Spleen (tissue), 11 donors: ENCODE data around the gene GALT. TPM values are rescaled to one million over a fixed set of nuclear protein-coding genes. Genes with fewer than 3 reads are reported as not detected.

Experiments
- DNase-seq: peaks from one replicate; pipeline ENCODE4 v3.0.0-alpha.2; 2020
- H3K27ac ChIP-seq, 8 donors: fragments of 200-600 bp; sonication (generic) in 7 of 8; 1 replicate in 4 of 8; 2 replicates in 4 of 8; pipeline versions ENCODE4 v1.5.0 to v1.8.0; 2016 to 2021; ENCODE audit warnings: inconsistent platforms in 4 of 8, mild to moderate bottlenecking in 4 of 8, moderate library complexity in 1 of 8
- H3K27me3 ChIP-seq, 7 donors: fragments of 200-600 bp; sonication (generic) in 6 of 7; replicated peaks in 1 of 7; 1 replicate in 4 of 7; 2 replicates in 3 of 7; pipeline versions ENCODE4 v1.5.0 to v1.8.0; 2016 to 2021; ENCODE audit warnings: inconsistent platforms in 3 of 7, mild to moderate bottlenecking in 1 of 7
- H3K36me3 ChIP-seq, 6 donors: fragments of 200-600 bp; sonication (generic) in 5 of 6; 1 replicate in 4 of 6; 2 replicates in 2 of 6; pipeline versions ENCODE4 v1.5.0 to v1.8.0; 2016 to 2021; ENCODE audit warnings: inconsistent platforms in 2 of 6
- H3K4me1 ChIP-seq, 6 donors: fragments of 200-600 bp; sonication (generic) in 5 of 6; 1 replicate in 3 of 6; 2 replicates in 3 of 6; pipeline versions ENCODE4 v1.5.0 to v1.8.0; 2016 to 2021; ENCODE audit warnings: inconsistent platforms in 3 of 6
- H3K4me3 ChIP-seq, 8 donors: fragments of 200-600 bp; sonication (generic) in 7 of 8; 1 replicate in 4 of 8; 2 replicates in 4 of 8; pipeline versions ENCODE4 v1.5.0 to v1.8.0; 2016 to 2021; ENCODE audit warnings: inconsistent platforms in 4 of 8, mild to moderate bottlenecking in 4 of 8, moderate library complexity in 2 of 8
- H3K9me3 ChIP-seq, 8 donors: fragments of 200-600 bp; sonication (generic) in 7 of 8; 1 replicate in 4 of 8; 2 replicates in 4 of 8; pipeline versions ENCODE4 v1.5.0 to v1.8.0; 2016 to 2021; ENCODE audit warnings: inconsistent platforms in 4 of 8
- CTCF ChIP-seq, 11 experiments: fragments of 200-600 bp in 7 of 11; fragments of 450-650 bp in 4 of 11; sonication (generic) in 4 of 11; IDR thresholded peaks in 8 of 11; conservative IDR thresholded peaks in 3 of 11; 1 replicate in 7 of 11; 2 replicates in 4 of 11; pipeline versions ENCODE4 v1.4.0 to v1.8.0; 2016 to 2021; ENCODE audit warnings: antibody characterized with exemption in 11 of 11, inconsistent platforms in 4 of 11, mild to moderate bottlenecking in 1 of 11
- POLR2A ChIP-seq, 3 donors: fragments of 450-650 bp; IDR thresholded peaks; one replicate each; pipeline ENCODE4 v1.5.1; 2017; ENCODE audit warnings: antibody characterized with exemption in 3 of 3, mild to moderate bottlenecking in 1 of 3
- POLR2AphosphoS5 ChIP-seq, 3 donors: sonication (generic); formaldehyde crosslinking; IDR thresholded peaks; one replicate each; pipeline ENCODE4 v1.5.1; 2017; ENCODE audit warnings: antibody characterized with exemption in 3 of 3
- WGBS, 5 donors: extraction: QIAGEN DNeasy Blood & Tissue Kit in 3 of 5; methylation state at CpG; one replicate each; pipeline versions ENCODE4 v1.1.5 to v1.1.7; 2013 to 2018; 5-methylcytosine and 5-hydroxymethylcytosine counted together
- intact Hi-C: fragments of 100-400 bp; cut with DNase I; formaldehyde crosslinking; loops from one replicate; pipeline ENCODE4 v1.15.0; 2023; ENCODE audit warnings: low total_unique reads
- polyA plus RNA-seq, 3 donors: library from polyadenylated mRNA; stranded (reverse); fragments of 200-250 nt; gene quantifications; one replicate each; pipeline ENCODE4 v1.2.1, GENCODE V29; 2013
- total RNA-seq, 7 donors: library from RNA; depleted of rRNA in 3 of 7; stranded (reverse); fragments of >200 nt in 3 of 7; fragmentation: NEBNext Ultra II Directional in 4 of 7; extraction: Animal tissue kit (Norgen Biotek cat#: 25700) in 4 of 7; gene quantifications; one replicate each; pipeline versions ENCODE4 v1.1.0 to v1.2.1, GENCODE V29; 2016 to 2021
- donor health status: healthy with polysubstance abuse.
- donor health status: DM: no; HTN: no; CAD: no; lungs with moderate emphysema.
- donor health status: DM: no; HTN: no; CAD: no.
- donor health status: Bipolar disorder and iron deficiency.
- donor health status: healthy.
- donor health status: DM: no; HTN: no; CAD: no.
- donor health status: DM: yes; HTN: yes; CAD: no.

GALT gene
- total and polyA plus RNA-seq, 10 donors = 32.1 to 101 (median 74.6) TPM

- TF ChIP-seq CTCF (IDR thresholded peaks at IDR 0.05 in 8 of 11, conservative IDR thresholded peaks at IDR 0.05 in 3 of 11) (no peak), POLR2AphosphoS5 (IDR thresholded peaks at IDR 0.05) (peak; percentile 91 to 95 (median 95)), POLR2A (IDR thresholded peaks at IDR 0.05) (peak in 2 of 3 donors; percentile 55 to 71)
- 1% methylated on average over 44 to 77 of the region's 77 CpGs for WGBS, 5 donors
- H3K9me3 ChIP-seq = no peaks in the 10 kb centered on the region
- DNase-seq = peak; percentile 94
- H3K36me3 ChIP-seq = peaks cover 0 to 38% (median 30%) of the 10 kb centered on the region in 6 donors
- H3K27ac ChIP-seq = peak within 1 kb of the TSS; percentile 80 to 90 (median 87)
- no peaks in the 10 kb centered on the region for H3K27me3 ChIP-seq
- intact Hi-C loops = loop anchor here (5.0 kb wide), 1 partner anchor 155 kb away; the partner anchor contains the start of genes DNAI1 and FAM219A
- peaks cover 3 to 34% (median 26%) of the 10 kb centered on the region in 6 donors for H3K4me1 ChIP-seq
- peak within 1 kb of the TSS; percentile 49 to 81 (median 56) for H3K4me3 ChIP-seq
Measured at GRCh38 chr9:34611811-34612787, 34.4 kb upstream of the GALT start, which contains the start of gene RPP25L. TSS of gene RPP25L (minus strand) at chr9:34612097. CDS start at chr9:34611296, 801 bp downstream.

- TF ChIP-seq POLR2AphosphoS5 (IDR thresholded peaks at IDR 0.05) (no peak), POLR2A (IDR thresholded peaks at IDR 0.05) (no peak), CTCF (IDR thresholded peaks at IDR 0.05 in 8 of 11, conservative IDR thresholded peaks at IDR 0.05 in 3 of 11) (peak; percentile 66 to 93 (median 86))
- H3K27me3 ChIP-seq = no peaks in the 10 kb centered on the region
- peak overlapping the region in 7 of 8 donors; percentile 82 to 90 (median 89) for H3K27ac ChIP-seq
Measured at GRCh38 chr9:34612788-34613390, 33.6 kb upstream of the GALT start.

GRCh38 chr9:34615132-34615531 lies 31.3 kb upstream of the GALT start:
- Histone ChIP-seq H3K9me3 (no peaks in the 10 kb centered on the region), H3K36me3 (peaks cover 7 to 56% (median 43%) of the 10 kb centered on the region in 6 donors)
- no peak for TF ChIP-seq POLR2AphosphoS5 (IDR thresholded peaks at IDR 0.05)
- no peak for TF ChIP-seq CTCF (IDR thresholded peaks at IDR 0.05 in 8 of 11, conservative IDR thresholded peaks at IDR 0.05 in 3 of 11)

More at GRCh38 chr9:34612788-34613390, 33.6 kb upstream of the GALT start:
- WGBS, 5 donors = 1 to 2% (median 2%) methylated on average over 15 of the region's 15 CpGs
- peak overlapping the region; percentile 49 to 81 (median 56) for H3K4me3 ChIP-seq
- peaks cover 3 to 46% (median 38%) of the 10 kb centered on the region in 6 donors for H3K36me3 ChIP-seq
- intact Hi-C loops = loop anchor here (5.0 kb wide), 1 partner anchor 156 kb away; the partner anchor contains the start of genes DNAI1 and FAM219A
- DNase-seq = peak; percentile 88
- peaks cover 3 to 34% (median 26%) of the 10 kb centered on the region in 6 donors for H3K4me1 ChIP-seq
- no peaks in the 10 kb centered on the region for H3K9me3 ChIP-seq

More at GRCh38 chr9:34615132-34615531, 31.3 kb upstream of the GALT start:
- Histone ChIP-seq H3K4me3 (no peak overlapping the region), H3K27me3 (no peaks in the 10 kb centered on the region), H3K27ac (no peak overlapping the region), H3K4me1 (peaks cover 3 to 45% (median 36%) of the 10 kb centered on the region in 6 donors)
- 92 to 98% (median 97%) methylated on average over 2 of the region's 2 CpGs for WGBS, 5 donors
- intact Hi-C loops = no loop called here
- DNase-seq = no peak
